HG03095 (cell line): Measurements from ENCODE around the gene POLR2I.
"Not testable (repeated sequence)": the region's sequence is repeated elsewhere in the genome, so short reads cannot be mapped to it uniquely, and the experiment has no call there.

Experiments used
- ATAC-seq: cut with Tn5 transposase; IDR thresholded peaks from one replicate; pipeline ENCODE4 v1.9.1; 2021; ENCODE audit warnings: moderate library complexity; ENCODE audit not compliant: unreplicated experiment

Gene POLR2I

GRCh38 chr19:36101550-36102327 is 12.9 kb downstream of the POLR2I start:
- no peak for ATAC-seq

- ATAC-seq = no peak
Observed at GRCh38 chr19:36100476-36100875, 14.2 kb downstream of the POLR2I start.

GRCh38 chr19:36099166-36099785 is 15.4 kb downstream of the POLR2I start:
- no peak for ATAC-seq

GRCh38 chr19:36097036-36097435 is 17.6 kb downstream of the POLR2I start:
- ATAC-seq = no peak

GRCh38 chr19:36093687-36094086 is 21.0 kb downstream of the POLR2I start:
- no peak for ATAC-seq

GRCh38 chr19:36093146-36093662 is 21.5 kb downstream of the POLR2I start:
- no peak for ATAC-seq

- no peak for ATAC-seq
Observed at GRCh38 chr19:36092566-36092965, 22.1 kb downstream of the POLR2I start.

GRCh38 chr19:36090910-36091695 is 23.6 kb downstream of the POLR2I start:
- ATAC-seq = no peak

GRCh38 chr19:36089847-36090246 is 24.8 kb downstream of the POLR2I start:
- ATAC-seq = no peak

GRCh38 chr19:36086326-36086725 is 28.3 kb downstream of the POLR2I start:
- ATAC-seq = no peak

GRCh38 chr19:36084231-36085009 is 30.3 kb downstream of the POLR2I start:
- ATAC-seq = no peak

GRCh38 chr19:36082916-36083315 is 31.8 kb downstream of the POLR2I start:
- no peak for ATAC-seq

- no peak for ATAC-seq
Observed at GRCh38 chr19:36081894-36082293, 32.8 kb downstream of the POLR2I start.

- ATAC-seq = no peak
Observed at GRCh38 chr19:36081385-36081784, 33.3 kb downstream of the POLR2I start.

- ATAC-seq = no peak
Observed at GRCh38 chr19:36079389-36079945, 35.2 kb downstream of the POLR2I start.

GRCh38 chr19:36073121-36073876 is 41.4 kb downstream of the POLR2I start:
- no peak for ATAC-seq

GRCh38 chr19:36072081-36072480 is 42.6 kb downstream of the POLR2I start:
- no peak for ATAC-seq

GRCh38 chr19:36068810-36069499 is 45.7 kb downstream of the POLR2I start:
- not testable (repeated sequence) for ATAC-seq

GRCh38 chr19:36067681-36068080 is 47.0 kb downstream of the POLR2I start:
- no peak for ATAC-seq
